ENCODE results near the gene CHAF1A. TPM values are rescaled to one million over a fixed set of nuclear protein-coding genes. Genes with fewer than 3 reads are reported as not detected.

CHAF1A gene
- total and polyA plus RNA-seq, 2 of the 4 experiments (the other 2 are of a cell fraction): 12.4 to 22.9 TPM

DNA sequence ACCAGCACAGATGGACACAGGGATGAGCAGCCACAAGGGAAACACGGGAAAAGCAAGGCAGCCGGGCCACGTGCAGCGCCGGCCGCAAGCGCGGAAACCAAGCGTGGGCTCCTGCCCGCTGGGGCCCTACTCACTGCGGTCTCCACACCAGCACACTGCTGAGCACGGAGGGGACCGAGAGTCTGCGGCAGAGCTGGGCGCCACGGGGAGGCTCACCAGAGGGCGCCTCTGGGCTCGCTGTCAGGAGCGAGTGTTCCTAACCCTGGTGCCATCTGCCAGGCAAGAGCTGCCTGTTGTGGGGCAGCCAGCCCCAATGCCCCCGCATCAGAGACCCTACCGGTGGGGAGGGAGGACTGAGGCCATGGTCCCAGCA lies 32.6 kb upstream of the CHAF1A start:
- no peaks in the 10 kb centered on the region for H3K27me3 ChIP-seq (ENCODE audit: control insufficient read depth, insufficient read depth, low read length)
- POLR2A ChIA-PET (ENCODE audit: unreplicated experiment): no interaction called here
- H4K5ac ChIP-seq (ENCODE audit: low read depth, low read length): no peak overlapping the region
- H3K27ac ChIP-seq (ENCODE audit: insufficient read depth, low read length): no peak overlapping the region
- peak; percentile 26 for DNase-seq
- no peak overlapping the region for H2BK120ac ChIP-seq (ENCODE audit: low read depth, low read length)
- no peak overlapping the region for H3K4me3 ChIP-seq (ENCODE audit: insufficient read depth, low read depth, low read length)
- no peak overlapping the region for H3K23ac ChIP-seq (ENCODE audit: low read depth, low read length)
- peaks cover 45% of the 10 kb centered on the region for H4K20me1 ChIP-seq (ENCODE audit: insufficient read depth, low read length)
- no peak overlapping the region; the same call in 1 of the 2 replicates for H4K91ac ChIP-seq (ENCODE audit: insufficient read depth, low read depth, low read length)
- in situ Hi-C loops (cut with MboI; ENCODE audit: low sequenced_read_pairs) (no loop called here), dilution Hi-C loops (cut with HindIII; ENCODE audit: low sequenced_read_pairs, unreplicated experiment) (no loop called here), intact Hi-C loops (cut with micrococcal nuclease) (no loop called here)
- H2AK5ac ChIP-seq (ENCODE audit: low read depth, low read length): peak overlapping the region; percentile 20; the same call in 1 of the 2 replicates
- H3K4me2 ChIP-seq (ENCODE audit: low read depth, low read length): no peak overlapping the region
- 0 out of 2 replicates have a peak overlapping the region, but pooled peaks have one; percentile 51 for H3K4ac ChIP-seq (ENCODE audit: low read depth, low read length)
- peaks cover 38% of the 10 kb centered on the region for H3K4me1 ChIP-seq (ENCODE audit: control insufficient read depth, insufficient read depth, low read length)
- H2AFZ ChIP-seq (replicated peaks; ENCODE audit: low read length, poor library complexity): peak overlapping the region; percentile 70
- peak overlapping the region in 1 of 2 experiments; percentile 36; a peak in 1 of 4 replicates for H4K8ac ChIP-seq (ENCODE audit: low read depth in 2 of 2, low read length in 2 of 2)
- H3K9me1 ChIP-seq (ENCODE audit: insufficient read depth, low read length): peaks cover 27% of the 10 kb centered on the region
- 48% methylated on average over 18 of the region's 21 CpGs; no CpG with 5 or more reads in 1 of the 2 experiments for whole genome bisulfite sequencing, 2 experiments (ENCODE audit: extremely low coverage in 2 of 2, insufficient read length in 1 of 2)
- H2AK9ac ChIP-seq (replicated peaks; ENCODE audit: low read depth, low read length, poor library complexity): peak overlapping the region; percentile 88
- H3K9me3 ChIP-seq (ENCODE audit: control insufficient read depth, insufficient read depth, low read length): no peaks in the 10 kb centered on the region
- no peak overlapping the region for H3K9ac ChIP-seq (ENCODE audit: low read depth, low read length)
- ATAC-seq (ENCODE audit: low read depth): peak; percentile 42; the same call in 1 of the 2 replicates
- H3K79me1 ChIP-seq (ENCODE audit: low read depth in 1 of 2, low read length in 2 of 2): peaks cover 21 to 91% of the 10 kb centered on the region in 2 experiments; a peak in 3 of 4 replicates
- no peak overlapping the region for H2BK5ac ChIP-seq (ENCODE audit: low read depth, low read length, poor library complexity, severe bottlenecking)
- no peak overlapping the region for H2BK20ac ChIP-seq (ENCODE audit: low read depth, low read length)
- TF ChIP-seq RAD21 (IDR thresholded peaks at IDR 0.05; ENCODE audit: low read length): peak; percentile 37
- no peak for TF ChIP-seq CEBPB (IDR thresholded peaks at IDR 0.05; ENCODE audit: low read depth, low read length)
- TF ChIP-seq RFX5 (IDR thresholded peaks at IDR 0.05; ENCODE audit: low read depth, low read length): no peak
- no peak; the same call in 1 of the 2 replicates for TF ChIP-seq MXI1 (IDR thresholded peaks at IDR 0.05; ENCODE audit: borderline replicate concordance, low read depth, low read length)
- no peak for TF ChIP-seq POLR2A (IDR thresholded peaks at IDR 0.05; ENCODE audit: low read depth, low read length)
- TF ChIP-seq RCOR1 (IDR thresholded peaks at IDR 0.05; ENCODE audit: insufficient replicate concordance, low read length): no peak
- no peak for TF ChIP-seq MAFK (IDR thresholded peaks at IDR 0.05; ENCODE audit: low read depth, low read length)
- peak; percentile 9; the same call in 1 of the 2 replicates for TF ChIP-seq BHLHE40 (IDR thresholded peaks at IDR 0.05; ENCODE audit: low read depth, low read length)
- TF ChIP-seq MAZ (IDR thresholded peaks at IDR 0.05; ENCODE audit: borderline replicate concordance, low read depth, low read length): no peak
- TF ChIP-seq SMC3 (IDR thresholded peaks at IDR 0.05; ENCODE audit: low read depth, low read length): peak; percentile 54
- TF ChIP-seq, protein P1, sequence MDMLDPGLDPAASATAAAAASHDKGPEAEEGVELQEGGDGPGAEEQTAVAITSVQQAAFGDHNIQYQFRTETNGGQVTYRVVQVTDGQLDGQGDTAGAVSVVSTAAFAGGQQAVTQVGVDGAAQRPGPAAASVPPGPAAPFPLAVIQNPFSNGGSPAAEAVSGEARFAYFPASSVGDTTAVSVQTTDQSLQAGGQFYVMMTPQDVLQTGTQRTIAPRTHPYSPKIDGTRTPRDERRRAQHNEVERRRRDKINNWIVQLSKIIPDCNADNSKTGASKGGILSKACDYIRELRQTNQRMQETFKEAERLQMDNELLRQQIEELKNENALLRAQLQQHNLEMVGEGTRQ (IDR thresholded peaks at IDR 0.05; ENCODE audit: low read depth, low read length): no peak
- TF ChIP-seq CHD1 (IDR thresholded peaks at IDR 0.05; ENCODE audit: low read depth, low read length): no peak
- TF ChIP-seq, protein P2, sequence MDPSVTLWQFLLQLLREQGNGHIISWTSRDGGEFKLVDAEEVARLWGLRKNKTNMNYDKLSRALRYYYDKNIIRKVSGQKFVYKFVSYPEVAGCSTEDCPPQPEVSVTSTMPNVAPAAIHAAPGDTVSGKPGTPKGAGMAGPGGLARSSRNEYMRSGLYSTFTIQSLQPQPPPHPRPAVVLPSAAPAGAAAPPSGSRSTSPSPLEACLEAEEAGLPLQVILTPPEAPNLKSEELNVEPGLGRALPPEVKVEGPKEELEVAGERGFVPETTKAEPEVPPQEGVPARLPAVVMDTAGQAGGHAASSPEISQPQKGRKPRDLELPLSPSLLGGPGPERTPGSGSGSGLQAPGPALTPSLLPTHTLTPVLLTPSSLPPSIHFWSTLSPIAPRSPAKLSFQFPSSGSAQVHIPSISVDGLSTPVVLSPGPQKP (IDR thresholded peaks at IDR 0.05; ENCODE audit: borderline replicate concordance, low read depth, low read length): no peak
- TF ChIP-seq FOS (IDR thresholded peaks at IDR 0.05; ENCODE audit: low read depth, low read length): no peak
- peak; percentile 43 for TF ChIP-seq CTCF (conservative IDR thresholded peaks at IDR 0.05; ENCODE audit: low read depth, low read length)
- no peak for TF ChIP-seq NFE2L2 (IDR thresholded peaks at IDR 0.05; ENCODE audit: low read depth, low read length)
- CTCF ChIA-PET: no interaction called here
- no peak overlapping the region for H3K18ac ChIP-seq (ENCODE audit: low read depth, low read length)
- H3K56ac ChIP-seq (ENCODE audit: extremely low read depth, insufficient read depth, low read length): no peak overlapping the region; the same call in 1 of the 2 replicates
- H3K36me3 ChIP-seq (ENCODE audit: control insufficient read depth, insufficient read depth, low read length): peaks cover 25% of the 10 kb centered on the region
- H2BK15ac ChIP-seq (ENCODE audit: low read depth, low read length): no peak overlapping the region
- no peak overlapping the region; the same call in 1 of the 2 replicates for H3K14ac ChIP-seq (replicated peaks; ENCODE audit: low read depth, low read length)
- BruUV-seq (replicated peaks): no TSS peak
